ENCODE measurements around the gene BST1.

GRCh38 chr4:15765391-15765790 is 62.5 kb downstream of the BST1 start:
- TF ChIP-seq CTCF (IDR thresholded peaks at IDR 0.05; ENCODE audit: low read depth, low read length, poor library complexity, severe bottlenecking) (no peak), EZH2phosphoT487 (IDR thresholded peaks at IDR 0.05; ENCODE audit: borderline replicate concordance, low read length) (no peak)

Measured in DOHH2 (cell line).